Panc1 (cell line): ENCODE results near the gene KCNH1.

Source experiments
- CTCF ChIP-seq: fragments of 450-650 bp; IDR thresholded peaks from 2 replicates; pipeline ENCODE4 v1.5.1; 2017; ENCODE audit warnings: mild to moderate bottlenecking
- POLR2AphosphoS5 ChIP-seq: IDR thresholded peaks from 2 replicates; pipeline ENCODE4 v1.6.1; 2012; ENCODE audit warnings: mild to moderate bottlenecking, low read depth, low read length, moderate library complexity
- REST ChIP-seq, 2 experiments: IDR thresholded peaks; 2 replicates each; pipeline ENCODE4 v1.6.1; 2011 to 2012; ENCODE audit warnings: low read depth in 2 of 2, control low read depth in 1 of 2, low read length in 1 of 2, mild to moderate bottlenecking in 1 of 2, moderate library complexity in 1 of 2; ENCODE audit not compliant: insufficient read depth in 1 of 2
- SIN3A ChIP-seq: IDR thresholded peaks from 2 replicates; pipeline ENCODE4 v1.6.1; 2012; ENCODE audit warnings: low read depth, mild to moderate bottlenecking, low read length, moderate library complexity, borderline replicate concordance; ENCODE audit not compliant: insufficient read depth
- TCF7L2 ChIP-seq: IDR thresholded peaks from 2 replicates; pipeline ENCODE4 v1.6.1; 2011; ENCODE audit warnings: mild to moderate bottlenecking, low read depth, low read length, inconsistent platforms

GRCh38 chr1:210980082-210980481, 153.9 kb downstream of the KCNH1 start:
- no peak for TF ChIP-seq CTCF
- no peak for TF ChIP-seq REST (IDR thresholded peaks at IDR 0.05; ENCODE audit: insufficient read depth in 1 of 2, low read depth in 2 of 2, low read length in 1 of 2)
- no peak for TF ChIP-seq TCF7L2
- no peak for TF ChIP-seq POLR2AphosphoS5
- no peak for TF ChIP-seq SIN3A
